Memory B cell (primary cell): ENCODE results near the gene LRRIQ3.

ENCODE experiments used
- ATAC-seq: fragments of 150-1000 bp; cut with Tn5 transposase; 2 replicates; pipeline ENCODE4 v1.10.0; 2021; ENCODE audit warnings: low read depth, mild to moderate bottlenecking, moderate library complexity
- DNase-seq, 2 donors: peaks; one replicate each; pipeline ENCODE4 v3.0.0; 2022; ENCODE audit warnings: low spot score in 2 of 2
- H3K27ac Mint-ChIP-seq: one replicate; pipeline ENCODE4 v1.8.0; 2022; ENCODE audit warnings: mild to moderate bottlenecking, moderate library complexity, mixed read lengths
- H3K27me3 Mint-ChIP-seq: one replicate; pipeline ENCODE4 v1.8.0; 2022; ENCODE audit warnings: mixed read lengths
- H3K36me3 Mint-ChIP-seq: one replicate; pipeline ENCODE4 v1.8.0; 2022; ENCODE audit warnings: mild to moderate bottlenecking, mixed read lengths
- H3K4me1 Mint-ChIP-seq: one replicate; pipeline ENCODE4 v1.8.0; 2022; ENCODE audit warnings: mixed read lengths
- H3K4me3 Mint-ChIP-seq: one replicate; pipeline ENCODE4 v1.8.0; 2022; ENCODE audit warnings: mild to moderate bottlenecking, moderate library complexity, mixed read lengths
- H3K9me3 Mint-ChIP-seq: one replicate; pipeline ENCODE4 v1.8.0; 2022; ENCODE audit warnings: mixed read lengths

Gene LRRIQ3

DNA sequence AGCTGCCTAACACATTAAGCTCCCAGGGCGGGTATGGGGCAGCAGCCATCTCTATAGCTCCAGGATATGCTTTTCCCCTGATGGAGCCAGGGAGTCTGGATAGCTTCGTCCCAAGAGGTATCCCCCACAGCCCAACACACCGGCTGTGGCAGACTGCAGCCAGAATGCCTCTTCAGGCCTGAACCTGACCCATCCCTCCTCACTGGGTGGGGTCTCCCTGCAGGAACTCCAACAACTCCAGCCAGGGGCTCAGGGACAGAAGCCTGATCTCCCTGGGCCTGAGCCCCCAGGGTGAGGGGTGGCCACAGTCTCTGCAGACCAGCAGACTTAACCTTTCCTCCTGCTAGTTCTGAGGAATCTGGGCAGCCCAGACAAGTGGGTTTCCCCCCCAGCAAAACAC is 159.9 kb downstream of the LRRIQ3 start:
- peaks cover 10% of the 10 kb centered on the region for H3K9me3 Mint-ChIP-seq
- H3K4me1 Mint-ChIP-seq: no peaks in the 10 kb centered on the region
- no peaks in the 10 kb centered on the region for H3K36me3 Mint-ChIP-seq
- no peak for ATAC-seq
- H3K27me3 Mint-ChIP-seq: no peaks in the 10 kb centered on the region
- no peak overlapping the region for H3K4me3 Mint-ChIP-seq
- no peak overlapping the region for H3K27ac Mint-ChIP-seq
- DNase-seq: no peak

DNA sequence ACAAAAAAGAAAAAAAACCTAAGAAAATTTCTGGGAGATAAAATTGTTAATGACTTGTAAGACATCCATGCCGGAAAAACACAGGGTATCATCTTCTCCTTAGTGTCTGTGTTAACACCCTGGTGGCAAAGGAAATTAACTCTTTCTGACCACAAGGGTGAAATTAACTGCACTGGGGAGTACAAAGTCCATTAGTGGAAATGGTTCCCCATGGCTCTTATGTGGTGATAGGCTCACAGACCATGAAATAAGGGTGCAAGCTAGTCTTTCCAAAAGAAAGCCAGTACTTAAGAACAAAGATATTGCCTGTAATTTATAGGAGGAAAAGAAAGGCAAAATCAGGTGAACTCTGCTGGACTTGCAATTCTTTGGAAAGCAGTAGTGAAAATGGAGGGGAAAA is 185.4 kb downstream of the LRRIQ3 start:
- no peak for ATAC-seq
- Mint-ChIP-seq H3K4me1 (peaks cover 5% of the 10 kb centered on the region), H3K9me3 (no peaks in the 10 kb centered on the region), H3K27ac (no peak overlapping the region), H3K27me3 (peaks cover 1% of the 10 kb centered on the region), H3K36me3 (no peaks in the 10 kb centered on the region), H3K4me3 (no peak overlapping the region)
- no peak for DNase-seq

DNA sequence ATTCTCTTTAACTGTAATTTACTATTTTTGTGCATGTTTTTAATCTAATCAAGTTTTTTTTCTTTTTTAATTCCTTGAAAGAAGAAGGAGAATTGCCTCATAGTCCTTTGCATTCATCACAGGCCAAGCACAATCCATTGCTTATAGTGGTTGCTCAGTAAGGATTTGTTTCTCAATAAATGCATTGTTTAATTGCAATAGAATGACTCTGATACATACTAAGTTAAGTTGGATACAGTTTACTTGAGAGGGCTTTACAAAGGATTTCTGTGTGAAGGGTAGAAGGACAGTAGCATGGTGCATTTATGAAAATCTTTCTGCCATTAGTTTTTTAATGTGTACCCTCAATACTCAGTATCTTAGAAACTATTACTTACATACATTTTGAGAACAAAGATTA is 186.2 kb downstream of the LRRIQ3 start:
- H3K27ac Mint-ChIP-seq: no peak overlapping the region
- no peak for ATAC-seq

DNA sequence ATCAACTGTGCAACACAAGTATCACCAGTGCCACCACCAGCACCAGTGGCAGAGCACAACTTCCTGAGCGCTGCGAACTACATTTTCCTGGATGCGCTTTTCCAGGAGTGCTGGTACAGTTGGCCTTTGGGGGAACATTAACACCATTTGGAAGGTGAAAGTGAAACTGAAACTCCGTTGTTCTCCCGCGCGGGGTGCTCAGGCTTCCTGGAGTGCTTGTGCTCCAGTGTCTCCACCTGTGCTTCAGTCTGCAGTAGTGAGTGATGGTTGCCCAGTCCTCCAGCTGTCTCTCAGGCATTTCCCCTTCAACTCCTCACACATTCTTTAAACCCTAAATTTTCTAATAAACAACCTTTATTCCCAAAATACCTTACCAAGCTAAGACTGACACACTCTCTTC is 187.8 kb downstream of the LRRIQ3 start:
- no peak overlapping the region for H3K27ac Mint-ChIP-seq
- no peak for DNase-seq
- H3K4me3 Mint-ChIP-seq: peak overlapping the region; percentile 16
- H3K4me1 Mint-ChIP-seq: peaks cover 5% of the 10 kb centered on the region
- H3K36me3 Mint-ChIP-seq: no peaks in the 10 kb centered on the region
- no peak for ATAC-seq
- H3K27me3 Mint-ChIP-seq: peaks cover 1% of the 10 kb centered on the region
- H3K9me3 Mint-ChIP-seq: no peaks in the 10 kb centered on the region

More for the DNA sequence above, 186.2 kb downstream of the LRRIQ3 start:
- Mint-ChIP-seq H3K36me3 (no peaks in the 10 kb centered on the region), H3K27me3 (peaks cover 1% of the 10 kb centered on the region), H3K4me1 (peaks cover 5% of the 10 kb centered on the region), H3K9me3 (no peaks in the 10 kb centered on the region), H3K4me3 (no peak overlapping the region)
- no peak for DNase-seq

DNA sequence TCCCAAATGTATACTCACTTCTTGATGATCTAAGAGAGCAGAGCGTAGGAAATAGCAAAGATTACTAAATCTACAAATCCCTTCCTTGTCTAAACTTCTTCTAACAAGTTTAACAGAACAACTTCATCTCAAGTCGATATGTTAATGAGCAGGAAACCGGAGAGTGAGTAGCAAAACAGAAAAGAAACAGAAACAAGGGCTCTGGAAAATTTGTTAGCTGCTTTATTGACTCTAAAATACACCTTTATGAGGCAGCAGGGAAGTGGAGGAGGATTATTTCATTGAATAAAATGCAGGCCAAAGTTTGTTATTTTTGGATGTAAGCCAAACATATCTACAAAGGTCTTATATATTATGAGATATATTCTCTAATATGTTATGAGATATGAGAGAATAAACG is 192.4 kb downstream of the LRRIQ3 start:
- Mint-ChIP-seq H3K27me3 (peaks cover 3% of the 10 kb centered on the region), H3K9me3 (peaks cover 3% of the 10 kb centered on the region), H3K36me3 (no peaks in the 10 kb centered on the region), H3K4me1 (peaks cover 5% of the 10 kb centered on the region), H3K27ac (no peak overlapping the region), H3K4me3 (no peak overlapping the region)
- ATAC-seq (no peak), DNase-seq (no peak)

DNA sequence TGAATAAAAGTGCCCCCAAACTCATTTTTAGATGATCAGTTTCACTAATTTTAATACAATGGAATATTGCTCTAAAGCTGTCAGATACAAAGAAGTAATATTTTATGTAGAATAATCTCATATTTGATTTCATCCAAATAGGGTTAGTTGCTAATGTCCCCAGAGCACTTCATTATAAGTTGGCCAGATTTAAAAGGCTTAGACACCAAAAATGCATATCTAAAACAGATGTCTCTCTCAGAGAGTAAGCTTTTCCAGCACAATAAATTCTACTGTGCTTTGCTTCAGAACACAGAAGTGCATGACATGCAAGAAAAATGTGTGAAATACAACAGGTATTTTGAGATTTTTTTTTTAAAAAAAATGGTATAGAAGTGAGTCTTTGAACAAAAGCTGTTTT is 194.2 kb downstream of the LRRIQ3 start:
- DNase-seq (no peak), ATAC-seq (no peak)
- Mint-ChIP-seq H3K4me3 (no peak overlapping the region), H3K4me1 (no peaks in the 10 kb centered on the region), H3K36me3 (no peaks in the 10 kb centered on the region), H3K27ac (no peak overlapping the region), H3K9me3 (peaks cover 3% of the 10 kb centered on the region), H3K27me3 (peaks cover 1% of the 10 kb centered on the region)

DNA sequence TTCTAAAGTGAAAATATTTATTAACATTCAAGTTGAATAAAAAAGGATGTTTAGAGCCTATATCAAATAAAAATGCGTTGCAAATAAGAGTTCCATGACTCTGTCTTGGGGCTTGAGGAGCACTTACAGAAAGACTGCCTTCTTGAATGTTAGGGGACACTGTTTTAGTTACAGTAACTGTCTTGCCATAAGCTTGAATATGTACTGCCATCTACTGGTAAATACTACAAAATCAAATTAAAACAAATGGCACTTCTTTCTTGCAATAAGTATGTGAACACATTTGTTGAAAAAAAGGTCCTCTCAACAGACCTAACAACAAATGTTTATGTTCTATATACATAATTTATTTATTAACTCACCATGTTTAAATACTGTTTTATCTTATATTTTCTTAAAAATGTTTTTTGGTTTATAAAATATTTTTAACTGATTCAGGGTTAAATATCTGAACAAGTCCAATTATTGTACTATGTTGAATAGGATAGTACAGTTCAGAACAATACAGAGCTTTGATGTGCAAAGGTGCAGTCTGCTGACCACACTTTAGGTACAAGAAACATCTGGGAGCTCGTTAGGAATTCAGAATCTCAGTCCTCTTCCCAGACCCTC is 199.5 kb downstream of the LRRIQ3 start:
- no peak for DNase-seq
- Mint-ChIP-seq H3K9me3 (peaks cover 2% of the 10 kb centered on the region), H3K27ac (no peak overlapping the region)

DNA sequence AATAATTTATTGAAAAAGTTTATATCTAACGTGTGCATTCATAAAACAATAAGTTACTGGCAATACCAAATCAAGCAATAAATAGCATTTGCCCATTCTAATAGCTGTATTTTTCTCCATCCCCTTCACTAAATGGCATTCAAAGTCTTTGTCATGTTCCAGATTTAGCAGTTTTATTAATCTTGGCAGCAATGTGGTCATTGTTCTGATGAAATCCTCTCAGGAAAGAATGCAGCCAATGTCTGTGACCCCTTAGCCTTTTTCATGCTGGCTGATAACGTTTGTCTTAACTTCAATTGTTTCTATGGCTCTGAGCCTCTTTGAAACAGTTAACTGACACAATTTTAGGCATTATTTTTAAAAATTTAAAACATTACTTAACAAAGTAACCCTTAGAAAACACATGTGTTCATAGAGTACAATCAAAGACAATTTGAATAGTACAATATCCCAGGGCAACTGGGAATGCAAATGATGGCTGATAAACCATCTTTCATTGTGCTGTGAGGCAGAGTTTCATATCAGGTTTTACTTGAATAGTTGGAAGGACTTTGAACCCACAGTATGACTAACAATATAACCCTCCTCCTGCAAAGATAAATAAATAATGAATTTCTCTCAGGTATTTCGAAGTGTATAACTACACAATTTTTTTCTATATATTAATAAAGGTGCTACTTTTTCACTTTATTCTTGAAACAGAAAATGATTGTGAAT is 217.5 kb downstream of the LRRIQ3 start:
- Mint-ChIP-seq H3K27ac (no peak overlapping the region), H3K9me3 (peaks cover 2% of the 10 kb centered on the region), H3K36me3 (no peaks in the 10 kb centered on the region), H3K4me3 (no peak overlapping the region), H3K4me1 (no peaks in the 10 kb centered on the region), H3K27me3 (no peaks in the 10 kb centered on the region)
- DNase-seq (no peak), ATAC-seq (no peak)

More for the DNA sequence above, 199.5 kb downstream of the LRRIQ3 start:
- H3K4me3 Mint-ChIP-seq: no peak overlapping the region
- H3K27me3 Mint-ChIP-seq: peaks cover under 1% of the 10 kb centered on the region
- H3K4me1 Mint-ChIP-seq: no peaks in the 10 kb centered on the region
- H3K36me3 Mint-ChIP-seq: no peaks in the 10 kb centered on the region
- no peak for ATAC-seq

DNA sequence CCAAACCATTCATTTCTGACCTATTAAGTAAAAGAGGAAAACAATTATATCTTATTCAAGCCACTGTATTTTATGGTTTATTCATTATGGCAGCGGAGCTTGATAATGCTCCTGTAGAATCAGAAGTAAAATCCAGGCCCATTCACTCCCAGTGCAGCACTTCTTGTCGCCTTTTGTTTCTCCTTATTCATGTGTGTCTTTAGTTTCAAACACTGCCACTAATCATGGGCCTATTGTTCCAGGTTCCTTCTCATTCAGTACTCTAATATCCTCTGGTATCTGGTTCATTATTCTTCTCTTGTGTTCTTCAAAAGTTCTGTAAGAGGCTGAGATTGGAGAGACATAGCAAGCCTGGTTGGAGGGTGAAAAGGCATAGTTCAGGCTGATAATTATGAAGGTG is 218.3 kb downstream of the LRRIQ3 start:
- ATAC-seq: no peak
- Mint-ChIP-seq H3K9me3 (peaks cover 2% of the 10 kb centered on the region), H3K27me3 (no peaks in the 10 kb centered on the region), H3K36me3 (no peaks in the 10 kb centered on the region), H3K27ac (no peak overlapping the region), H3K4me1 (no peaks in the 10 kb centered on the region), H3K4me3 (no peak overlapping the region)
- DNase-seq: no peak

DNA sequence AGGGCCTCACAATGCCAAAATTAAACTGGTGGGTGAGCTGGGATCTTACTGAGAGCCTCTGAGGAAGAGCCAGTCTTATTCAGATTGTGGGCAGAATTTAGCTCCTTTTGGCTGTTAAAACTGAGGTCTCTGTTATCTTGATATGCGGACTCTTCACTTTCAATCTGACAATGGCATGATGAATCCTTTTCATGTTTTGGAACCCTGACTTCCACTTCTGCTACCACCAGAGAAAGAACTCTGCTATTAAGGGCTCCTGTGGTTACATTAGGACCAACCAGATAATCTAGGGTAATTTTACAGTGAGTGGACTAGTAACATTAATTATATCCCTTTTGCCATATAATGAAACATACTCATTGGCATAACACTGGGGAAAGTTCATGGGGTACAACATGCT is 219.0 kb downstream of the LRRIQ3 start:
- Mint-ChIP-seq H3K9me3 (peaks cover 2% of the 10 kb centered on the region), H3K4me1 (no peaks in the 10 kb centered on the region), H3K27me3 (no peaks in the 10 kb centered on the region), H3K4me3 (no peak overlapping the region), H3K27ac (no peak overlapping the region), H3K36me3 (no peaks in the 10 kb centered on the region)
- DNase-seq (no peak), ATAC-seq (no peak)
